NT2/D1 (cell line): ENCODE measurements around the gene IL18.

ENCODE experiments used
- SUZ12 ChIP-seq: IDR thresholded peaks from 2 replicates; pipeline ENCODE4 v1.6.1; 2011; ENCODE audit not compliant: insufficient read length, insufficient read depth; ENCODE audit errors: extremely low read depth
- YY1 ChIP-seq: IDR thresholded peaks from 2 replicates; pipeline ENCODE4 v1.6.1; 2011; ENCODE audit not compliant: insufficient read length, insufficient read depth
- ZNF274 ChIP-seq: IDR thresholded peaks from 2 replicates; pipeline ENCODE4 v1.6.1; 2011; ENCODE audit warnings: mild to moderate bottlenecking, low read depth, low read length

GRCh38 chr11:112186304-112186703 is 22.4 kb upstream of the IL18 start:
- TF ChIP-seq ZNF274, result no peak
- TF ChIP-seq YY1, result no peak
- TF ChIP-seq SUZ12, result no peak
